WTC11 (cell line): Measurements from ENCODE around the gene OR6C6. TPM values are rescaled to one million over a fixed set of nuclear protein-coding genes. Genes with fewer than 3 reads are reported as not detected.

Experiments used
- ATAC-seq: fragments of 200-7000 bp; cut with Tn5 transposase; 2 replicates; pipeline ENCODE4 v1.10.0; 2021; ENCODE audit warnings: mild to moderate bottlenecking, moderate library complexity
- CTCF ChIA-PET: fragments of 300-600 bp; sonication (Branson Sonifier 250); formaldehyde crosslinking; loops from one replicate; lab custom pipeline; 2021; ENCODE audit warnings: antibody characterized with exemption; lab: Charles Lee
- POLR2A ChIA-PET: fragments of 350-600 bp; sonication (Branson Sonifier 250); formaldehyde crosslinking; loops from one replicate; lab custom pipeline; 2021; ENCODE audit warnings: antibody characterized with exemption; lab: Charles Lee
- DNase-seq: peaks from one replicate; pipeline ENCODE4 v3.0.0; 2021; ENCODE audit warnings: low spot score
- H3K27ac Mint-ChIP-seq: 2 replicates; pipeline ENCODE4 v1.8.0; 2021; ENCODE audit warnings: mixed read lengths
- H3K27me3 Mint-ChIP-seq: 2 replicates; pipeline ENCODE4 v1.8.0; 2021; ENCODE audit warnings: low read depth, mild to moderate bottlenecking, moderate library complexity, mixed read lengths
- H3K36me3 Mint-ChIP-seq: 2 replicates; pipeline ENCODE4 v1.8.0; 2021; ENCODE audit warnings: mixed read lengths
- H3K4me1 Mint-ChIP-seq: 2 replicates; pipeline ENCODE4 v1.8.0; 2022; ENCODE audit warnings: mixed read lengths
- H3K4me3 Mint-ChIP-seq: 2 replicates; pipeline ENCODE4 v1.8.0; 2021; ENCODE audit warnings: mild to moderate bottlenecking, moderate library complexity, mixed read lengths
- H3K9me3 Mint-ChIP-seq: 2 replicates; pipeline ENCODE4 v1.8.0; 2021; ENCODE audit warnings: mixed read lengths
- FOXJ3 ChIP-seq: sonication (generic); formaldehyde crosslinking; IDR thresholded peaks from 2 replicates; pipeline ENCODE4 v1.9.0; 2021; ENCODE audit warnings: missing genetic modification reagents, mild to moderate bottlenecking, borderline replicate concordance
- FOXK1 ChIP-seq: sonication (generic); formaldehyde crosslinking; IDR thresholded peaks from 2 replicates; pipeline ENCODE4 v1.8.0; 2022; ENCODE audit warnings: mild to moderate bottlenecking, moderate library complexity, missing genetic modification reagents
- JUN ChIP-seq: sonication (generic); formaldehyde crosslinking; IDR thresholded peaks from 2 replicates; pipeline ENCODE4 v1.8.0; 2023; ENCODE audit warnings: mild to moderate bottlenecking, missing genetic modification reagents
- NR2C2 ChIP-seq: sonication (generic); formaldehyde crosslinking; IDR thresholded peaks from 2 replicates; pipeline ENCODE4 v1.8.0; 2022; ENCODE audit warnings: mild to moderate bottlenecking, missing genetic modification reagents
- NR3C1 ChIP-seq: sonication (generic); formaldehyde crosslinking; conservative IDR thresholded peaks from 2 replicates; pipeline ENCODE4 v1.8.1; 2023; ENCODE audit warnings: low read depth, mild to moderate bottlenecking, missing genetic modification reagents
- RELA ChIP-seq: sonication (generic); formaldehyde crosslinking; IDR thresholded peaks from 2 replicates; pipeline ENCODE4 v1.8.1; 2022; ENCODE audit warnings: missing genetic modification reagents, mild to moderate bottlenecking, borderline replicate concordance
- SMAD3 ChIP-seq: sonication (generic); formaldehyde crosslinking; IDR thresholded peaks from 2 replicates; pipeline ENCODE4 v1.8.0; 2022; ENCODE audit warnings: missing genetic modification reagents, mild to moderate bottlenecking, borderline replicate concordance
- SOX15 ChIP-seq: fragments of 250-450 bp; sonication (Bioruptor Pico); IDR thresholded peaks from 2 replicates; pipeline ENCODE4 v1.9.0; 2021; ENCODE audit warnings: mild to moderate bottlenecking
- SP1 ChIP-seq: sonication (generic); formaldehyde crosslinking; conservative IDR thresholded peaks from 2 replicates; pipeline ENCODE4 v1.8.1; 2022; ENCODE audit warnings: missing genetic modification reagents
- TEAD1 ChIP-seq: sonication (generic); formaldehyde crosslinking; IDR thresholded peaks from 2 replicates; pipeline ENCODE4 v1.8.0; 2022; ENCODE audit warnings: mild to moderate bottlenecking, missing genetic modification reagents
- TEAD4 ChIP-seq: sonication (generic); formaldehyde crosslinking; IDR thresholded peaks from 2 replicates; pipeline ENCODE4 v1.8.0; 2022; ENCODE audit warnings: mild to moderate bottlenecking, missing genetic modification reagents
- TP53 ChIP-seq: sonication (generic); formaldehyde crosslinking; IDR thresholded peaks from 2 replicates; pipeline ENCODE4 v1.8.1; 2023; ENCODE audit warnings: mild to moderate bottlenecking, missing genetic modification reagents
- total RNA-seq: library from RNA; stranded (reverse); gene quantifications from 3 replicates; pipeline ENCODE4 v1.2.3, GENCODE V29; 2021
- TF ChIP-seq, protein P1 (sequence below): sonication (generic); formaldehyde crosslinking; IDR thresholded peaks from 2 replicates; pipeline ENCODE4 v1.8.1; 2023; ENCODE audit warnings: mild to moderate bottlenecking, missing genetic modification reagents, moderate library complexity
- TF ChIP-seq, protein P2 (sequence below): fragments of 250-450 bp; sonication (Bioruptor Pico); IDR thresholded peaks from 2 replicates; pipeline ENCODE4 v1.9.0; 2021; ENCODE audit warnings: mild to moderate bottlenecking
- TF ChIP-seq, protein P3 (sequence below): fragments of 250-450 bp; sonication (Bioruptor Pico); IDR thresholded peaks from 2 replicates; pipeline ENCODE4 v1.9.0; 2021; ENCODE audit warnings: mild to moderate bottlenecking, borderline replicate concordance
- TF ChIP-seq, protein P4 (sequence below): sonication (generic); formaldehyde crosslinking; IDR thresholded peaks from 2 replicates; pipeline ENCODE4 v1.8.1; 2022; ENCODE audit warnings: missing genetic modification reagents, borderline replicate concordance
- TF ChIP-seq, protein P5 (sequence below): sonication (generic); formaldehyde crosslinking; IDR thresholded peaks from 2 replicates; pipeline ENCODE4 v1.8.1; 2023; ENCODE audit warnings: mild to moderate bottlenecking, moderate library complexity, missing genetic modification reagents
- TF ChIP-seq, protein P6 (sequence below): sonication (generic); formaldehyde crosslinking; IDR thresholded peaks from 2 replicates; pipeline ENCODE4 v1.8.1; 2022; ENCODE audit warnings: mild to moderate bottlenecking, moderate library complexity, missing genetic modification reagents
- TF ChIP-seq, protein P7 (sequence below): sonication (generic); formaldehyde crosslinking; IDR thresholded peaks from 2 replicates; pipeline ENCODE4 v1.8.1; 2022; ENCODE audit warnings: low read depth, missing genetic modification reagents, borderline replicate concordance

The OR6C6 gene
- total RNA-seq, 1 experiment from 2014 or later, result not detected

DNA sequence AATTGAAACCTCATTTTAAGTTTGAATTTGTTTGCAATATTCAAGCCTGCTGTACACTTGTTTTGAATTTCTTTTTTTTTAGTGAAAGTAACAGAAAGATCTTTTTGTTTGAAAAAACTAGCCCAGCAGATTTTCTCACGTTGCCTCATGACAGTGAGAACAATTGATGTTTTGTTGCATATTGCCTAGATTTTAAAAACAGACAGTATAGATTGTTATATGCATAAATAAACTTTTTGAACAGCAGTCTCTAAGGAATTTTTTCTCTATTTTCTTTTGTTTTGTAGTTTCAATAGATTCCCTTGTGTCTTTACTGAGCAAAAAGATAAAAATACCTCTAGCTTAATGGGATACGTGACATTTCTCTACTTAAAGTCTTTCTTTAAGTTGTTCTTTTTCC, 15.4 kb downstream of the OR6C6 start:
- no peak overlapping the region for H3K27ac Mint-ChIP-seq
- H3K9me3 Mint-ChIP-seq, result peaks cover 11% of the 10 kb centered on the region
- ChIA-PET POLR2A (no interaction called here), CTCF (interaction anchor here (0.7 kb wide), 1 partner anchor 339 kb away, joined by 3 read pairs; no protein-coding TSS in a partner anchor)
- H3K27me3 Mint-ChIP-seq, result no peaks in the 10 kb centered on the region; the same call in 1 of the 2 replicates
- H3K4me1 Mint-ChIP-seq, result no peaks in the 10 kb centered on the region
- DNase-seq (no peak), ATAC-seq (no peak)
- peaks cover 4% of the 10 kb centered on the region; the same call in 1 of the 2 replicates for H3K36me3 Mint-ChIP-seq
- TF ChIP-seq, protein P1, sequence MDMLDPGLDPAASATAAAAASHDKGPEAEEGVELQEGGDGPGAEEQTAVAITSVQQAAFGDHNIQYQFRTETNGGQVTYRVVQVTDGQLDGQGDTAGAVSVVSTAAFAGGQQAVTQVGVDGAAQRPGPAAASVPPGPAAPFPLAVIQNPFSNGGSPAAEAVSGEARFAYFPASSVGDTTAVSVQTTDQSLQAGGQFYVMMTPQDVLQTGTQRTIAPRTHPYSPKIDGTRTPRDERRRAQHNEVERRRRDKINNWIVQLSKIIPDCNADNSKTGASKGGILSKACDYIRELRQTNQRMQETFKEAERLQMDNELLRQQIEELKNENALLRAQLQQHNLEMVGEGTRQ, result no peak
- no peak for TF ChIP-seq SOX15 (CRISPR knock-in tag)
- no peak for TF ChIP-seq FOXJ3
- no peak for TF ChIP-seq RELA
- TF ChIP-seq, protein P2, sequence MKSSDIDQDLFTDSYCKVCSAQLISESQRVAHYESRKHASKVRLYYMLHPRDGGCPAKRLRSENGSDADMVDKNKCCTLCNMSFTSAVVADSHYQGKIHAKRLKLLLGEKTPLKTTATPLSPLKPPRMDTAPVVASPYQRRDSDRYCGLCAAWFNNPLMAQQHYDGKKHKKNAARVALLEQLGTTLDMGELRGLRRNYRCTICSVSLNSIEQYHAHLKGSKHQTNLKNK (CRISPR knock-in tag), result no peak
- no peak for TF ChIP-seq JUN (CRISPR knock-in tag)
- TF ChIP-seq FOXK1 (CRISPR knock-in tag), result no peak
- TF ChIP-seq SP1, result no peak
- TF ChIP-seq, protein P3, sequence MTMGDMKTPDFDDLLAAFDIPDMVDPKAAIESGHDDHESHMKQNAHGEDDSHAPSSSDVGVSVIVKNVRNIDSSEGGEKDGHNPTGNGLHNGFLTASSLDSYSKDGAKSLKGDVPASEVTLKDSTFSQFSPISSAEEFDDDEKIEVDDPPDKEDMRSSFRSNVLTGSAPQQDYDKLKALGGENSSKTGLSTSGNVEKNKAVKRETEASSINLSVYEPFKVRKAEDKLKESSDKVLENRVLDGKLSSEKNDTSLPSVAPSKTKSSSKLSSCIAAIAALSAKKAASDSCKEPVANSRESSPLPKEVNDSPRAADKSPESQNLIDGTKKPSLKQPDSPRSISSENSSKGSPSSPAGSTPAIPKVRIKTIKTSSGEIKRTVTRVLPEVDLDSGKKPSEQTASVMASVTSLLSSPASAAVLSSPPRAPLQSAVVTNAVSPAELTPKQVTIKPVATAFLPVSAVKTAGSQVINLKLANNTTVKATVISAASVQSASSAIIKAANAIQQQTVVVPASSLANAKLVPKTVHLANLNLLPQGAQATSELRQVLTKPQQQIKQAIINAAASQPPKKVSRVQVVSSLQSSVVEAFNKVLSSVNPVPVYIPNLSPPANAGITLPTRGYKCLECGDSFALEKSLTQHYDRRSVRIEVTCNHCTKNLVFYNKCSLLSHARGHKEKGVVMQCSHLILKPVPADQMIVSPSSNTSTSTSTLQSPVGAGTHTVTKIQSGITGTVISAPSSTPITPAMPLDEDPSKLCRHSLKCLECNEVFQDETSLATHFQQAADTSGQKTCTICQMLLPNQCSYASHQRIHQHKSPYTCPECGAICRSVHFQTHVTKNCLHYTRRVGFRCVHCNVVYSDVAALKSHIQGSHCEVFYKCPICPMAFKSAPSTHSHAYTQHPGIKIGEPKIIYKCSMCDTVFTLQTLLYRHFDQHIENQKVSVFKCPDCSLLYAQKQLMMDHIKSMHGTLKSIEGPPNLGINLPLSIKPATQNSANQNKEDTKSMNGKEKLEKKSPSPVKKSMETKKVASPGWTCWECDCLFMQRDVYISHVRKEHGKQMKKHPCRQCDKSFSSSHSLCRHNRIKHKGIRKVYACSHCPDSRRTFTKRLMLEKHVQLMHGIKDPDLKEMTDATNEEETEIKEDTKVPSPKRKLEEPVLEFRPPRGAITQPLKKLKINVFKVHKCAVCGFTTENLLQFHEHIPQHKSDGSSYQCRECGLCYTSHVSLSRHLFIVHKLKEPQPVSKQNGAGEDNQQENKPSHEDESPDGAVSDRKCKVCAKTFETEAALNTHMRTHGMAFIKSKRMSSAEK (CRISPR knock-in tag), result no peak
- no peak for TF ChIP-seq NR2C2 (CRISPR knock-in tag)
- TF ChIP-seq TP53, result no peak
- TF ChIP-seq, protein P4, sequence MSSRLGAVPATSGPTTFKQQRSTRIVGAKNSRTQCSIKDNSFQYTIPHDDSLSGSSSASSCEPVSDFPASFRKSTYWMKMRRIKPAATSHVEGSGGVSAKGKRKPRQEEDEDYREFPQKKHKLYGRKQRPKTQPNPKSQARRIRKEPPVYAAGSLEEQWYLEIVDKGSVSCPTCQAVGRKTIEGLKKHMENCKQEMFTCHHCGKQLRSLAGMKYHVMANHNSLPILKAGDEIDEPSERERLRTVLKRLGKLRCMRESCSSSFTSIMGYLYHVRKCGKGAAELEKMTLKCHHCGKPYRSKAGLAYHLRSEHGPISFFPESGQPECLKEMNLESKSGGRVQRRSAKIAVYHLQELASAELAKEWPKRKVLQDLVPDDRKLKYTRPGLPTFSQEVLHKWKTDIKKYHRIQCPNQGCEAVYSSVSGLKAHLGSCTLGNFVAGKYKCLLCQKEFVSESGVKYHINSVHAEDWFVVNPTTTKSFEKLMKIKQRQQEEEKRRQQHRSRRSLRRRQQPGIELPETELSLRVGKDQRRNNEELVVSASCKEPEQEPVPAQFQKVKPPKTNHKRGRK (CRISPR knock-in tag), result no peak
- TF ChIP-seq, protein P5, sequence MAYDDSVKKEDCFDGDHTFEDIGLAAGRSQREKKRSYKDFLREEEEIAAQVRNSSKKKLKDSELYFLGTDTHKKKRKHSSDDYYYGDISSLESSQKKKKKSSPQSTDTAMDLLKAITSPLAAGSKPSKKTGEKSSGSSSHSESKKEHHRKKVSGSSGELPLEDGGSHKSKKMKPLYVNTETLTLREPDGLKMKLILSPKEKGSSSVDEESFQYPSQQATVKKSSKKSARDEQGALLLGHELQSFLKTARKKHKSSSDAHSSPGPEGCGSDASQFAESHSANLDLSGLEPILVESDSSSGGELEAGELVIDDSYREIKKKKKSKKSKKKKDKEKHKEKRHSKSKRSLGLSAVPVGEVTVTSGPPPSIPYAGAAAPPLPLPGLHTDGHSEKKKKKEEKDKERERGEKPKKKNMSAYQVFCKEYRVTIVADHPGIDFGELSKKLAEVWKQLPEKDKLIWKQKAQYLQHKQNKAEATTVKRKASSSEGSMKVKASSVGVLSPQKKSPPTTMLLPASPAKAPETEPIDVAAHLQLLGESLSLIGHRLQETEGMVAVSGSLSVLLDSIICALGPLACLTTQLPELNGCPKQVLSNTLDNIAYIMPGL (CRISPR knock-in tag), result no peak
- TF ChIP-seq TEAD4 (CRISPR knock-in tag), result no peak
- no peak for TF ChIP-seq SMAD3 (CRISPR knock-in tag)
- TF ChIP-seq, protein P6, sequence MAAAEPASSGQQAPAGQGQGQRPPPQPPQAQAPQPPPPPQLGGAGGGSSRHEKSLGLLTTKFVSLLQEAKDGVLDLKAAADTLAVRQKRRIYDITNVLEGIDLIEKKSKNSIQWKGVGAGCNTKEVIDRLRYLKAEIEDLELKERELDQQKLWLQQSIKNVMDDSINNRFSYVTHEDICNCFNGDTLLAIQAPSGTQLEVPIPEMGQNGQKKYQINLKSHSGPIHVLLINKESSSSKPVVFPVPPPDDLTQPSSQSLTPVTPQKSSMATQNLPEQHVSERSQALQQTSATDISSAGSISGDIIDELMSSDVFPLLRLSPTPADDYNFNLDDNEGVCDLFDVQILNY (CRISPR knock-in tag), result no peak
- no peak overlapping the region for H3K4me3 Mint-ChIP-seq

DNA sequence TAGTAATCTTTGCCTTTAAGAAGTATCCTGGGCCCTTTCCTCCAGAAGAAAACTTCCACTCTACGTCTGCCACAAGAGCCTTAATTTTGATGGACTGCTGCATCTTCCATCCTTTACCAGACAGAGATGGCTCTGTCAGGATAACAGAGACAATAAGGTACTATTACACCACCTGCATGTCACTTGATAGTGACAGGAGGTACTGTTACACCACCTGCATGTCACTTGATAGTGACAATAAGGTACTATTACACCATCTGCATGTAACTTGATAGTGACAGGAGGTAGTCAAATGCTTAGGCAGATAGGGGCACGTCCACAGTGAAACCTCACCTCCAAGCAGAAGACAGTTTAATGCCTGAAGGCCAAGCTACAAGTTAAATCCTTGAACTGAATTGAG, 38.1 kb downstream of the OR6C6 start:
- DNase-seq, result no peak
- TF ChIP-seq TEAD1 (CRISPR knock-in tag) (no peak), NR3C1 (no peak)
- TF ChIP-seq, protein P4 (CRISPR knock-in tag), result no peak
- TF ChIP-seq, protein P7, sequence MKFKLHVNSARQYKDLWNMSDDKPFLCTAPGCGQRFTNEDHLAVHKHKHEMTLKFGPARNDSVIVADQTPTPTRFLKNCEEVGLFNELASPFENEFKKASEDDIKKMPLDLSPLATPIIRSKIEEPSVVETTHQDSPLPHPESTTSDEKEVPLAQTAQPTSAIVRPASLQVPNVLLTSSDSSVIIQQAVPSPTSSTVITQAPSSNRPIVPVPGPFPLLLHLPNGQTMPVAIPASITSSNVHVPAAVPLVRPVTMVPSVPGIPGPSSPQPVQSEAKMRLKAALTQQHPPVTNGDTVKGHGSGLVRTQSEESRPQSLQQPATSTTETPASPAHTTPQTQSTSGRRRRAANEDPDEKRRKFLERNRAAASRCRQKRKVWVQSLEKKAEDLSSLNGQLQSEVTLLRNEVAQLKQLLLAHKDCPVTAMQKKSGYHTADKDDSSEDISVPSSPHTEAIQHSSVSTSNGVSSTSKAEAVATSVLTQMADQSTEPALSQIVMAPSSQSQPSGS (CRISPR knock-in tag), result no peak
- TF ChIP-seq, all 79 proteins: peak for 0
- no peak for ATAC-seq
- CTCF ChIA-PET, result no interaction called here
- Mint-ChIP-seq H3K27me3 (no peaks in the 10 kb centered on the region), H3K4me3 (no peak overlapping the region), H3K4me1 (no peaks in the 10 kb centered on the region), H3K27ac (no peak overlapping the region), H3K9me3 (no peaks in the 10 kb centered on the region), H3K36me3 (no peaks in the 10 kb centered on the region)
- POLR2A ChIA-PET, result no interaction called here
